Colon (tissue), 2 donors: Measurements from ENCODE around the gene RIPK1.
"Not testable (repeated sequence)": the region's sequence is repeated elsewhere in the genome, so short reads cannot be mapped to it uniquely, and the experiment has no call there.

Experiments
- FAIRE-seq: peaks from 2 replicates; lab custom pipeline; 2012; peaks lifted over from hg19 to GRCh38; lab: Jason Lieb, UNC
- donor health status: control.
- donor health status: control.

RIPK1 gene

DNA sequence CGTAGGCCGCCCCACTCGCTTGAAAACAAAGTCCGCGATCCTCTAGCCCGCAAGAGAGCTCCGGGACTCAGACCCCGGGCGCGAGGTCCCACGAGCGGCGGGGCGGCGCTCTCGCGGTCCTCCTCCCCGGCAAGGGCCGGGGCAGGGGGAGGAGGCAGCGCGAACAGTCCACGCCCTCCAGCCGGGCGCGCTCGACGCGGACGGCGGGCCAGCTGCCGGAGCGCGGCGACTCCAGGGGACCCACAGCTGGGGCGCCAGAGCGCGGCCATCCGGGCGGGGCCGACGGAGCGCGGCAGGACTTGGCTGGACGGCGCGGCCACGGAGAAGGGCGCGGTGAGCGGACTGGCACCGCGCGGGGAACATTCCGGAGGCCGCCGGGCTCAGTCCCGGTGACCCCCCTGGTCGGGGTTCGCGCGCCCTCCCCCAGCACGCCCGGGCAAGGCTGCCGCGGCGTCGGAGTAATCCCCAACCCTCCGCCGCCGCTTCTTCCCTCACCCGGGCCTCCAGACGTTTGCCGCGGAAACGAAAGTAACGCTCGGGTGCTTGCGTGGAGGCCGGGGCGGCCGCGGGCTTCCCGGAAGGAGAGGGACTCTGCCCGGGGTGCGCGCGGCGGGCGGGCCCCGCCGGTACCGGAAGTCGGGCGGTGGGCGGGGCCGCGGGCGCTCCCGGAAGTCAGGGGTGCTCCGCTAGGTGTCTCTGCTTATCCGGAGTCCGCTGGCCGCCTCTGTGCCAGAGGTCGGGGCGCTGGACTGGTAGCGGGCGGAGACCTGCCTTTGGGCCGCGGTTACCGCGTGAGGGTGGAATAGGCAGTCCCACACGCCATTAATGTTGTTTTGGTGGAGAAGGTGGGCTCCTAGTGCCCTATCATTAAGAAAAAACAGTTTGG lies at the start of gene RIPK1:
RIPK1 (plus strand) TSS at position 166 of the 886 bp plus-strand sequence. CDS start 8,330 bp downstream, outside the sequence.
- no peak for FAIRE-seq

GRCh38 chr6:3019065-3019464 lies 49.2 kb upstream of the RIPK1 start:
- FAIRE-seq, result no peak

DNA sequence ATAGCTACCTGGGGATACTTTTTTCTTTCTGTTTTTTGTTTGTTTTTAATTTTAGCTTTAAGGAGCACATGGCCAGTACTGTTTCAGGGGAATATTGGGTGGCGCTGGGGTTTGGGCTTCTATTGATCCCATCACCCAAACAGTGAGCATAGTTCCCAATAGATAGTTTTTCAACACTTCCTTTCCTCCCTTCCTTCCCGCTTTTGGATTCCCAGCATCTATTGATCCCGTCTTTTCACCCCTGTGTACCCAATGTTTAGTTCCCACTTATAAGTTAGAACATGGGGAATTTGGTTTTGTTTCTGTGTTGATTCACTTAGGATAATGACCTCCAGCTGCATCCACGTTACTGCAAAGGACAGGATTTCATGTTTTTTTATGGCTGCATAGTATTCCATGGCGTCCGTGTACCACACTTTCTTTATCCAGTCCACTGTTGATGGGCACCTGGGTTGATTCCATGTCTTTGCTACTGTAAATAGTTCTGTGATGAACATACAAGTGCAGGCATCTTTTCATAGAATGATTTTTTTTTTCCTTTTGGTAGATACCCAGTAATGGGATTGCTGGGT lies 48.5 kb upstream of the RIPK1 start:
- no peak for FAIRE-seq

DNA sequence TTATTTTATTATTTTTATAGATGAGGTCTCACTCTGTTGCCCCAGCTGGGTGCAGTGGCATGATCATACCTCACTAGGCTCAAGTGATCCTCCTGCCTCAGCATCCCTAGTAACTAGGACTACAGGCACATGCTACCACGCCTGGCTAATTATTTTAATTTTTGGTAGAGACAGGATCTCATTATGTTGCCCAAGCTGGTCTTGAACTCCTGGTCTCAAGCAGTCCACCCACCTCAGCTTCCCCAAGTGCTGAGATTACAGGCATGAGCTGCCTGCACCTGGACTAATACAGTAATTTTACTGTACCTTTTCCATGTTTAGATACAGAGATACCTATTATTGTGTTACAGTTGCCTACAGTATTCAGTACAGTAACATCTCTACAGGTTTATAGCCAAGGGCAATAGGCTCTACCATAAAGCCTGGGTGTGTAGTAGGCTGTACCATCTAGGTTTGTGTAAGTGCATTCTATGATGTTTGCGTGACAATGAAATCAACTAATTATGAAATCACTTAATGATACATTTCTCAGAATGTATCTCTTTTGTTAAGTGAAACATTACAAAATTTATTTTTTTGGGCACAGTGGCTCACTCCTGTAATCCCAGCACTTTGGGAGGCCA lies 47.2 kb upstream of the RIPK1 start:
- FAIRE-seq, result not testable (repeated sequence)

DNA sequence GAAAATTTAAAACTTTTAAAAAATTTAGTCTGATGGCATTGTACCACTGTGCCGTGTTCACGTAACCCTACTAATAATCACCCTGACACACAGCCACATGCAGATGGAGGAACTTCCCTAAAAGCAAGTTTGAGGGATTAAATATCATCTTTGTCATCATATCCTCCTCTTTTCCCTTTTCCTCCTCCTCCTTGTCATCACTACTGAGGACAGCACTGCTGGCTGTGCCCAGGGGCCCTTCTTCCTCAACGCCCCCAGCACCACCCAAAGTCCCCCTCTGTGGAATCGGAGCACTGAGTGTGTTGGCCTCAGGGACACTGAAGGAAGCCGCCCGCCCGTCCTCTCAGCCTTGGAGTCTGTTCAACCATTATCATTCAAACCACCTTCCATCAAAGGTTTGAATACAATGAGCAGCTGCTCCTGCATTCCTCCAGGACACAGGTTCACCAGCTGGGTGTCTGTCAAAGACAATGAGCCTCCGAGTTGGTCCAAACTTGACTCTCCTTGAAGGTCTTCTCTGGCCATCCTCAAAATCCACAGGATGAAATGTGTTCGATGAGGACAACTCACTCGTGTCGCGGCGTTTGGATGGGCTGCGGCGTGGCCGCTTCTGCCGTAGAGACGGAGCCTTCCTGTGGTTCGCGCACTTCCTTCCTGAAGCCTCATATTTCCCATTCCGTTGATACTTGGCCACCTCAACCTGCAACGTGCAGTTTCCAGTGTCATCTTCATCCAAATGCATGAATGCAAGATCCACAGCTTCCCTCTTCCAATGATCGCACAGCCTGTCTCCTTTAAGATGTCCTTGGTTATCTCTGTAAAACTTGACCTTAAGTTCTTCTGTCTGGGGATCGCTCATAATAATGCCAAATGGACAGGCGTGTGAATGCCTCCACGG lies 45.3 kb upstream of the RIPK1 start:
- FAIRE-seq, result no peak

GRCh38 chr6:3023663-3024483 lies 44.4 kb upstream of the RIPK1 start:
- no peak for FAIRE-seq

DNA sequence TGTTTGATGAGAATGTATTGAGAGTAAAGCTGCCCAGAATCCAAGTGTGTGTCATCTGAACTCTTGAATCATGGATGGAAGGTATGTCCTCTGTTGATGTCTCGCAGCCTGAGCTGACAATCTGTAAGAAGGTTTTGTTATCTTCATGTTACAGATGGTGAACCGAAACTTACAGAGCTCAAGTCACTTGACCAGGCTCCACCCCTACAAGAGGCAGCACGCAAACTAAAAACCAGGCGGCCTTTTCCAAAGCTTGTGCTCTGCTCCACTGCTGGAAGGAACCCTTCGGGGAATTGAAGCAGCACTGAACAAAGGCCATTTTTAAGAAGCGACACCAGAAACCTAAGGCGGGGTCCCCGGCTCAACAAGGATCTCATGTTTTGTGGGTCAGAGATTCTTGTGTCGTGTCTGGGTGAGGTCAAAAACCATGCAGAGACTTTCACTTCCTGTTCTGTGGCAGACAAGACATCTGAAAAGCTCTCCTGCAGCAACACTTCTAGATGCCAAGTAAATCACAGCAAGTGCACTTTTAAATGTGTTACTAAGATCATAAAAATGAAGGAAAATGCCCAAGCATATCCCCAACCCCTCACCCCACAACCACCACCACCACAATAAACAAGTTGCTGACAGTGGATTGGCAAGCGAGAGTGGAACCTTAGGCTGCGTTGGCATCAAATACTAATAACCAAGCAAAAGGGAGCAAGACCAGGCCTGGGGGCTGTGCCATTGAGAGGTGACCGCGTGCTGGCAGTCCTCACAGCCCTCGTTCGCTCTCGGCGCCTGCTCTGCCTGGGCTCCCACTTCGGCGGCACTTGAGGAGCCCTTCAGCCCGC lies 41.3 kb upstream of the RIPK1 start:
- FAIRE-seq, result no peak

- FAIRE-seq, result not testable (repeated sequence)
Measured at GRCh38 chr6:3028156-3028555, 40.1 kb upstream of the RIPK1 start.

- no peak for FAIRE-seq
Measured at GRCh38 chr6:3031857-3032640, 36.2 kb upstream of the RIPK1 start.

GRCh38 chr6:3032986-3033385 lies 35.3 kb upstream of the RIPK1 start:
- no peak for FAIRE-seq

DNA sequence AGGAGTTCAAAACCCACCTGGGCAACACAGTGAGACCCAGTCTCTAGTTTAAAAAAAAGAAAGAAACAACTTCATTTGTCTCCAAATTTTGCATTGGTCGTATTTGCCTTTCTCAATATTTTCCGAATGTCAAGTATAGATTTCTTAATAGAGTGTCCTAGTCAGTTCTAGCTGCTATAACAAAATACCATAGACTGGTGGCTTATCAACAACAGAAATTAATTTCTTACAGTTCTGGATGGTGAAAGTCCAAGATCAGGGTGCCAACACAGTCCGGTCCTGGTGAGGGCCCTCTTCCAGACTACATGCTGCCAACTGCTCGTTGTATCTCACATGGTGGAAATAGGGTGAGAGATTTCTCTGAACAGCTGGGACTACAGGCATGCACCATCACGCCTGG lies 34.6 kb upstream of the RIPK1 start:
- FAIRE-seq, result no peak

- FAIRE-seq, result no peak
Measured at GRCh38 chr6:3035397-3035796, 32.9 kb upstream of the RIPK1 start.

- no peak for FAIRE-seq
Measured at GRCh38 chr6:3036861-3037637, 31.2 kb upstream of the RIPK1 start.

GRCh38 chr6:3037638-3038365 lies 30.5 kb upstream of the RIPK1 start:
- no peak for FAIRE-seq

DNA sequence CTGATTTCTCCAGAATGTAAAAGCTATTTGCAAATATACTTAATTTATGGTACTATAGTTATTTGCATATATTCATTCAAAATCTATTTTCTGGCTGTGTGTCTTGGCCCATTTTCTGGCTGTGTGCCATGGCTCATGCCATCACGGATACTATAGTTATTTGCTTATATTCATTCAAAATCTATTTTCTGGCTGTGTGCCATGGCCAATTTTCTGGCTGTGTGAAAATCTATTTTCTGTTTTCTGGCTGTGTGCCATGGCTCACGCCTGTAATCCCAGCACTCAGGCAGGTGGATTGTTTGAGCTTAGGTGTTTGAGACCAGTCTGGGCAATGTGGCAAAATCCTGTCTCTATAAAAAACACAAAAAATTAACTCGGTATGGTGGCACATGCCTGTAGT lies 28.9 kb upstream of the RIPK1 start:
- FAIRE-seq, result no peak

DNA sequence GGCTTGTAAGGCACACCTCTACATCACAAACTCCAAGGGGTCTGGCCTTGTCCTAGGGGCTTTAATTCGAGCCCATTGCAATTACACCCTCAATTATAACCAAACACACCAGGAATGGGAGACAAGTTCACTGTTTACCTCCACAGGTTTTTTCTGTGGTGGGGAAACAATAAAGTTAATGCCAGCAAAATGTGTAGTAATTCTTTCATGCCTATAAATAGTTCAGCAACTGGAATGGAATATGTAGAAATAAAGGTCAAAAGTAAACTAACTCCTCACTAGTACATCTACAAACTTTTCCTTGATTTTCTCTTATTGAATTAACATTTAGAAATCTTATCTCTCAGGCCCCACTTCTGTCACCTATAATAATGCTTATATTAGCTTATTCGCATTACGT lies 27.1 kb upstream of the RIPK1 start:
- no peak for FAIRE-seq

DNA sequence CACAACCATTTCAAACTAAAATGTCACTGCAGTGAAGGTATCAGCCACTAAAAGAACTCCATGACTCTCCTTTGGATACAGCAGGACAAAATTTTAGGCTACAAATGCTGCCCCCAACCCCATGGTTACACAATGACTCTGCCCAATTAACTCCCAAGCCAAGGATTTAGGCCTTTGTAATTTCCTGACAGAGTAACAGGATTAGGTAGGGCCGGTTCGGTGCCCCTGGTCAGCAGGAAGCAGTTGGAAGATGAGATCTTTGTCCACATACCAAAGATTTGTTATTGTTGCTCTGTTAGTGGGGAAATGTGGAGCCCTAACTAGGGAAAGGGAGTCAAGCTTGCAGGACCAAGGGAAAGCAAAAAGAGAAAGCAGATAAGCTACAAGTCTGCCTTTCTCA lies 26.7 kb upstream of the RIPK1 start:
- FAIRE-seq, result no peak

GRCh38 chr6:3045369-3045768 lies 22.9 kb upstream of the RIPK1 start:
- FAIRE-seq, result no peak
